GM12891 (cell line): ENCODE measurements around the gene KLHL2.

ENCODE experiments used
- PAX5 ChIP-seq: IDR thresholded peaks from 2 replicates; pipeline ENCODE4 v1.6.1; 2011; ENCODE audit warnings: low read length, moderate library complexity, mild to moderate bottlenecking; ENCODE audit not compliant: insufficient read depth, severe bottlenecking
- POLR2A ChIP-seq: IDR thresholded peaks from 2 replicates; pipeline ENCODE4 v1.6.1; 2011; ENCODE audit warnings: low read depth, low read length, control low read depth
- POLR2AphosphoS5 ChIP-seq: IDR thresholded peaks from 2 replicates; pipeline ENCODE4 v1.6.1; 2011; ENCODE audit warnings: low read depth, low read length, control low read depth
- SPI1 ChIP-seq: IDR thresholded peaks from 2 replicates; pipeline ENCODE4 v1.6.1; 2011; ENCODE audit warnings: low read depth, low read length, control low read depth
- TAF1 ChIP-seq: IDR thresholded peaks from 2 replicates; pipeline ENCODE4 v1.6.1; 2011; ENCODE audit warnings: low read depth, low read length, control low read depth

DNA sequence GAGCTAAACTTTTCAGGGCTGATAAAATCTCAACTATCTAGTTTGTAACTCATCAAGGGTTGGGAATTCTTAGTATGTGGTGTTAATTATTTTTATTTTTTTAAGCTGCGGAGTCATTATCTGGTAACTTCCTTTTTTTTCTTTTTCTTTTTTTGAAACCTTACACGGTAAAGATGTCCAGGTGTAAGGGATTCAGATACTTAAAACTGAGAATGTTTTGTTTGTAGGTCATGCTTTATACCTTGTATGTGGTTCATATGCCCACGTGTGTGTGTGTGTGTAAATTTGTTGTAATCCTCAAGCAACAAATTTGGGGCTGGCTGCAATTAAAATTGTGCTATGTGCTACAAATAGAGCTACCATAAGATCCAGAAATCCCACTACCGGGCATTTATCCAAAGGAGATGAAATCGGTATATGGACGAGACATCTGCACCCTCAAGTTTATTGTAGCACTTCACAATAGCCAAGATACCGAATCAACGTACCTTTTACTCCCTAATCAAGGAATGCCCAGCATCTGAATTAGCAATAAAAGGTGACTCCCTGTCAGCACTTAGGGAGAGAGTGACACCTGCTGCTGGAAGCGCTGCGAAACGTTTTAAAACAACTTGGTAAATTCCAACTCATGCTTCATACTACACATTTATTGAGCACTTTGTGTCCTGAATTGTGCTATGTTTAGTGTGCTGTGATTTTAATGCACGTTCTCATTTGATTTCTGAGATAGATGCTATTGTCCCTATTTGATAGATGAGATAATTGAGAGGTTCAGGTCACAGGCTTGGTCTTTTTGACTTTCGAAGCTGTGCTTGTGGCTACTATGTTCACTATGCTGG is 136.2 kb downstream of the KLHL2 start:
- no peak for TF ChIP-seq POLR2A
- no peak for TF ChIP-seq POLR2AphosphoS5
- TF ChIP-seq TAF1 = no peak
- no peak for TF ChIP-seq SPI1
- TF ChIP-seq PAX5 = no peak
